HG02981 (cell line): Measurements from ENCODE around the gene PSMC3IP.
A peak's percentile ranks its signal among the peaks of the same experiment; 100 is the strongest.
"Not testable (repeated sequence)": the region's sequence is repeated elsewhere in the genome, so short reads cannot be mapped to it uniquely, and the experiment has no call there.

Source experiments
- ATAC-seq: cut with Tn5 transposase; IDR thresholded peaks from one replicate; pipeline ENCODE4 v1.9.1; 2021; ENCODE audit warnings: mild to moderate bottlenecking, moderate library complexity; ENCODE audit not compliant: unreplicated experiment

PSMC3IP gene, protein sequence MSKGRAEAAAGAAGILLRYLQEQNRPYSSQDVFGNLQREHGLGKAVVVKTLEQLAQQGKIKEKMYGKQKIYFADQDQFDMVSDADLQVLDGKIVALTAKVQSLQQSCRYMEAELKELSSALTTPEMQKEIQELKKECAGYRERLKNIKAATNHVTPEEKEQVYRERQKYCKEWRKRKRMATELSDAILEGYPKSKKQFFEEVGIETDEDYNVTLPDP

DNA sequence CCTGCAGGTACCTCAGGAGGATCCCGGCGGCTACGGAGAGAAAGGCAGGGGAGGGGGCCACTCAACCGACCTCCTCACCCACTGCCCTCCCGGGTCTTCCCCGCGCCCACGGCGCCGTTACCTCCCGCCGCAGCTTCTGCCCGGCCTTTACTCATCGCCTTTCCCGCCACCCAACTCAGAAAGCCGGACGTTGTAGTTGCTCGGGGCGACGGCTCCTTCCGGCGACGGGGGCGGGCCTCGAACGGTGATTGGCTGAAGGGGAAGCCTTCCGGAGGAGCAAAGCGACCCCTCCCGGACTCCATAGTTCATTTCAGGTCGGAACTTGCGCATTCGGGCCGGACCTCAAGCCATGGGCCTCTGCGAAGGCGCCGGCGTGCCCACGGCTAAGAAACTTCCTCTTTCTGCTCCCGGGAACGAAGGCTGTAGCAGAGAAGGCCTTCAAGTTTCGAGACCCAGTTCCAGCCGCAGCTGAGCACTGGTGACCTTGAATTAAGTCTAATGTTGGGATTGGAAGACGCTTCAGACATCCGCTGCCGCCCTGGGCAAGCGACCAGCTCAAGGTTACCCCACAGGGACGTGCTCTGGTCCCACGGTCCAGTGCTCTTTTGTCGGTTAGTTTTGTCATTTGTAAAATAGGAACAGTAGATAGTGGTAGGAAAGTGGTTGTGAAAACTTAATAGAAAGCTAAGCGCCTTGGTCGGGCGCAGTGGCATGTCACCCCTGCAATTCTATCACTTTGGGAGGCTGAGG lies at the start of gene PSMC3IP:
PSMC3IP (minus strand) TSS at position 198 of the 750 bp plus-strand sequence; CDS start at position 155, 43 bp downstream.
- peak; percentile 69 for ATAC-seq

DNA sequence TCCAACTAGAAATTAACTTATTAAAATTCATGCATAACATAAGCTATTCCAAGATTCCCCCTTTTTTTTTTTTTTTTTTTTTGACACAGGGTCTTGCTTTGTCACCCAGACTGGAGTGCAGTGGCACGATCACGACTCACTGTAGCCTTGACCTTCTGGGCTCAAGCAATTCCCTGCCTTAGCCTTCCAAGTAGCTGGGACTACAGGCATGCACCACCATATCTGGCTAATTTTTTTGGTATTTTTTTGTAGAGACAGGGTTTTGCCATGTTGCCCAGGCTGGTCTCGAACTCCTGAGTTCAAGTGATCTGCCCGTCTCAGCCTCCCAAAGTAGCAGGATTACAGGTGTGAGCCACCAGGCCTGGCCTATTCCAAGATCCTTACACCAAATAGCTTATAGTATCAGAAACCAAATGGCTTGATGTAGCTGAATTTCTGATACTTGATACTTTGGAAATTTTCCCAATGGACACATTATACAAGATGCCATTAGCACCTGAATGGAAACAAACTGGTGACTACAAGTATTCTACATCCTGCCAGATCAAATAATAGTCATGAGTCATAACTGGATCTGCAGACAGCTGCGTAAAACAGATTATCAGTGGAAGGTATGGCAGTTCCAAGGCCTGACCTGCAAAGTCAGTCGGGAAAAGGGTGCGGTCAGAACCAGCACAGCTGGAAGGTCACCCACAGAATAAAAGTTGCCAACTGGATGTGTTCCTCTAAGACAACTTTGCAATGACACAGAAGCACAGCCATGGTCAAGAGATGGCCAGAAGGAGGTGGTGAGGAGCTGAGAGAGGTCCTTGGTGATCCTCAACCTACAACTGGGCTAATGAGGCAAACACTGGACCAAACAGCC lies 46.4 kb upstream of the PSMC3IP start:
- ATAC-seq = no peak

DNA sequence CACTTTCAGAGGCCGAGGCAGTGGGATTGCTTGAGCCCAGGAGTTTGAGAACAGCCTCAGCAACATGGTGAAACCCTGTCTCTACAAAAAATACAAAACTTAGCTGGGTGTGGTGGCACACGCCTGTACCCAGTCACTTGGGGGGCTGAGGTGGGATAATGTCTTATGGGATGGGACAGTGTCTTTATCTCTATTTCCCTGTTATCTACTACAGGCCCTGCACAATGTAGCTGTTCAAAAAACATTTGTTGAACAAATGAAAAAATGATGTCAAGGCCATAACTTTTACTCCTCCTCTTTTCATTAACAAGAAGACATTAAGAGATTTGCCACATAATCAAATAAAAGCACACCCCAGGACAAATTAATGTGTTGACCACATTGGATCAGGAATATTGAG lies 45.7 kb upstream of the PSMC3IP start:
- ATAC-seq = no peak

DNA sequence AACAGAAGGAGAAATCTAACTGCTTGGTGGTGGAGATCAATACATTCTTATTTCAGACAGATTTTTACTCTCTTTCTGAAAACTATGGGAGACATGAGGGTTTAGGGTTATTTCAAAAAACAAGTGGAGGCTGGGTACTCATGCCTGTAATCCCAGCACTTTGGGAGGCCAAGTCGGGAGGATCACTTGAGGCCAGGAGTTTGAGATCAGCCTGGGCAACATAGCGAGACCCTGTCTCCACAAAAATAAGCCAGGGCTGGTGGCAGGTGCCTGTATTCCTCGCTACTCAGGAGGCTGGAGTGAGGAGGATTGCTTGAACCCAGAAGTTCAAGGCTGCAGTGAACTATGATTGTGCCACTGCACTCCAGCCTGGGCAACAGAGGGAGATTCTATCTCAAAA lies 44.5 kb upstream of the PSMC3IP start:
- ATAC-seq = not testable (repeated sequence)

DNA sequence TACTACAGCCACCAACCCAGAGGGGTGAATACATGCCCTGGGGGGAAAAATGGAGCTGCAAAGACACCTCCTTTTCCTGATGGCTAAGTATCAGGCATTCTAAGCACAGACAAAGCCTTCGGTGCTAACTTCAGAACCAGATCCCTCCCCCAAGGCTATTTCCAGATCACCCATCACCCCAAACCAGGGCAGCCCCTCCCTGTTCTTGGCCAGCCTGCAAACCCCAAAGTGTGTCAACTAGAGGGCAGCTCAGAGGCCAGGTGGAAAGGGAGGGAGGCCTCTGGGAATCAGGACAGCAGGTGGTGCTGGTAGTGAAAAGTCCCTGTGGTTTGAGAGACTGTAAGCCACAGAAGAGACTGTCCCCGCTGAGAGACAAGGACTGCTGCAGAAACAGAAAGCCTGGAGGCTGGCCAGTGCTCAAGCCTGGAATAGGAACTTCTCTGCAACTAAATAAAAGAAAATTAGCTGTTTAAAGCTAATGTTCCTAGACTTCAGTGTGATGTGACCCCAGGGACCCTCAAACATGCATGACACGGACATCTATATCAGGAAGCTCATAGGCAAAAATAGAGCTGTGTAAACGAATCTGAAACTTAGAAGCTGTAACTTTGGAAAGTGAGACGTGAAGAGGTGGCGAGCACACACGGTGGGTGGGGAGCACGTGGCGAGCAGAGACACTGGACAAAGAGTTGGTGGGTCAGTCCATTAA lies 41.1 kb upstream of the PSMC3IP start:
- peak; percentile 69 for ATAC-seq

DNA sequence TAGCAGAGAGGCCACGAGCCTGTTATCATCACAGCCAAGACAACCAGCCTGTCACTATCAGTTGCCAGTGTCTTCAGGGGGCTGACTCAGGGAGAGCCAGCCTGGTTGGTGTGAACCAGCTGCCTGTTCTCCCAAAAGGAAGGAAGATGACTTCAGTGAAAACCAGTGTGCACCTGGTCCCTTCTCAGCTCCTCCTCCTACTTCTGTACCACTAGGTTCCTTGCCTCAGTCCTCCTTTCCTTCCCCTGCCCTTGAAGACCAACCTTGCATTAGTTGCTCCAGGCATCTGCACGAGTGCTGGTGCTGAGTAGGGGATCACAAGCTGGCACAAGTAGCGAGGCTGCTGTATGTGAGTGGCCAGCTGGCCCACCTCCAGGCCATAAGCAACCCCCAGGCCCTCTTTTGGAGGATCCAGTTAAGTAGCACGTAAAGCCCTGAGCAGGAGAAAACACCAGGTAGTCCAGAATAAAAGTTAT lies 40.5 kb upstream of the PSMC3IP start:
- ATAC-seq = peak; percentile 17

DNA sequence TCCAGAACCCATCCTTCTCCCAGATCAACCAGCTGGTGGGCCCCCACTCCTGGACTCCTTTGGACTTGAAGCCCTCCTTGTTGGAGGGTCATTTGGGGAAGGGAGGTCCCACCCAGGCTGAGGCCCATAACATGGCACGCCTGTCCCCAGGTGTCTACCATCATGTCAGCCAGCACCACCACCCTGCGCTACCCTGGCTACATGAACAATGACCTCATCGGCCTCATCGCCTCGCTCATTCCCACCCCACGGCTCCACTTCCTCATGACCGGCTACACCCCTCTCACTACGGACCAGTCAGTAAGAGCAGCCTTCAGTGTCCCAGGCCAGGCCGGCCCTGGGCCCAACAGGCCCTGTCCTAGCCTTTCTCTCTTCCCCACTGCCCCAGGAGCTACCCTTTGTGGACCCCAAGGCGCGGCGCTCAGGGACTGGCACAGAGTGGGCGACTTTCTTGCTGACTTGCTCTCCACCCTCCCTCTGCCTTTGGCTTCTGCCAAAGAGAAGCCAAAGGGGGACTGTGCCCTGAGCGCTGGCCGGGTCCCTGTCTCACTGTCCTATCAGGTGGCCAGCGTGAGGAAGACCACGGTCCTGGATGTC lies 36.3 kb upstream of the PSMC3IP start:
- ATAC-seq = no peak

DNA sequence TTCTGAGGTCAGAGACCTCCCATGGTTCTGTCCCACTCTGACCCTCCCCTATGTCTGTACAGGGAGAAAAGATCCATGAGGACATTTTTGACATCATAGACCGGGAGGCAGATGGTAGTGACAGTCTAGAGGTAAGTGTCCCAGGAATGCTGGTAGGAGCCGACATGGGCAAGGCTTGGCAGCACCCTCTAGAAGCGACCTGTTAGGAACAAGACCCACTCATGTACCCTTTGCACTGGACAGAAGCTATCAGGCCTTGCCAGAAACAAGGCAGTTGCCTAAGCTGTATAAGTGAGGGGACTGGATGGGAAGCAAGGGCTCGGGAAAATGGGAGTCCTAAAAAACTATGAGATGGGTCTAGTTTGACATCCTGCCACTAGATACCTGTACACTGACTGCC lies 34.5 kb upstream of the PSMC3IP start:
- ATAC-seq = no peak

DNA sequence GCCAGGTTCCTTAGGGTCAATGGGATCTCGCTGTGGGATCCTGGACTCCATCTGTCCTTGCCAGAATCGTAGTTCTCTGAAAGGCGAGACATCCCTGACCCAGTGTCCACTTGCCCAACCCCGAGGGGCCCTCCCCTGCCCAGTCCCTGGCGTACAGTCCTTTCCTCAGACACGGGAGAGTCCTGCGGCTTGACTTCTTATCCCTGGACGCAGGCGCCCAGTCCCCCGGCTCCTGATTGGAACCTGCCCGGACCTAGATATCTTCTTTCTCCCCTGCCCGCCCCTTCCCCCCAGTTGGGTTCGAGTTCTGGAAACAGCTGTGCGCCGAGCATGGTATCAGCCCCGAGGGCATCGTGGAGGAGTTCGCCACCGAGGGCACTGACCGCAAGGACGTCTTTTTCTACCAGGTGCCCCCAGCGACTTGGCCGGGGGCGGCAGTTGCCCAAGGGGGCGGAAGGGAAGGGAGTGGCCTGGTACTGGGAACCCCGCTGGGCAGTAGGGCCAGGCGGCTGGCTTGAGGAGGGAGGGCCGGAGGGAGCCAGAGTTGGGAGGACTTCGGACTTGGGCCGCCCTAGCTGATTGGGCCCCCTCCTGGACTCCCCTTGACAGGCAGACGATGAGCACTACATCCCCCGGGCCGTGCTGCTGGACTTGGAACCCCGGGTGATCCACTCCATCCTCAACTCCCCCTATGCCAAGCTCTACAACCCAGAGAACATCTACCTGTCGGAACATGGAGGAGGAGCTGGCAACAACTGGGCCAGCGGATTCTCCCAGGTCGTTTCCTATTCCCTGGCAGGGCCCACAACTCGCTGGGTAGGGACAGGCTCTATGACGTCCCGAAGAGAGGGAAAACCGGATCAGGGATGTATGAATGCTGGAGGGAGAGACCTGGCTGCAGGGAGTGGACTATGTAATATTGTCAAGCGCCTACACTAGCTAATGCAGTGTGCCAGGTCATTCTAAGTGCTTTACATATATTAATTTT lies 32.6 kb upstream of the PSMC3IP start:
- peak; percentile 5 for ATAC-seq

DNA sequence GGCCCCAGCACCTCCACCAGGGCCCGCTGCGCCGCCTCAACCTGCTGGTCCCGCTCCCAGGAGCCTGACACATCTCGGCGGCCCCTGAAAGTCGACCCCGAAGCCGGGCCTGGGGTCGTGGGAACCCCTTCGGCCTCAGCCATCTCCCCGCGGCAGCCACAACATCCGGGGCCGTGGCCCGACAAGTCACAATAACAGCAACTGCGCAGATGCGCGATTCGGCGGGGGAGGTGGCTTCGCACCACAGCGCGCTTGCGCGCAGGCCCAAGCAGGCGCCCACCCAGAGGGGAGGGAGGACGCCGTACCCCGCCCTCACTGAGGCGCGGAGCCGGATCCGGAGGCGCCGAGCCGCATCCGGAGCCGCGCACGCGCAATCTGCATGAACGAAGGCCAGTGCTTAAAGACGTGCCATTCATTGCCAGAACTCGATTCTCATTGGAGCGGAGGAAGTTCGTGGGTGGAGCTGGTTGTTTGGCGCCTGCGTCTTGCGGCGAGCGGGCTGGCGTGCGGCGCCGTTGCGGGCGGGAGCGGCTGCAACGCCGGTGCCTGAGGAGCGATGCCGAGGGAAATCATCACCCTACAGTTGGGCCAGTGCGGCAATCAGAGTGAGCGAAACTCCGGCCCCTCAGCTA lies 31.8 kb upstream of the PSMC3IP start, which contains the start of the genes RETREG3 and TUBG1:
RETREG3 (minus strand) TSS at position 193 of the 632 bp plus-strand sequence; CDS start at position 143, 50 bp downstream.
TUBG1 (plus strand) TSS at position 502 of the 632 bp plus-strand sequence; CDS start at position 557, 55 bp downstream.
- ATAC-seq = peak; percentile 86

DNA sequence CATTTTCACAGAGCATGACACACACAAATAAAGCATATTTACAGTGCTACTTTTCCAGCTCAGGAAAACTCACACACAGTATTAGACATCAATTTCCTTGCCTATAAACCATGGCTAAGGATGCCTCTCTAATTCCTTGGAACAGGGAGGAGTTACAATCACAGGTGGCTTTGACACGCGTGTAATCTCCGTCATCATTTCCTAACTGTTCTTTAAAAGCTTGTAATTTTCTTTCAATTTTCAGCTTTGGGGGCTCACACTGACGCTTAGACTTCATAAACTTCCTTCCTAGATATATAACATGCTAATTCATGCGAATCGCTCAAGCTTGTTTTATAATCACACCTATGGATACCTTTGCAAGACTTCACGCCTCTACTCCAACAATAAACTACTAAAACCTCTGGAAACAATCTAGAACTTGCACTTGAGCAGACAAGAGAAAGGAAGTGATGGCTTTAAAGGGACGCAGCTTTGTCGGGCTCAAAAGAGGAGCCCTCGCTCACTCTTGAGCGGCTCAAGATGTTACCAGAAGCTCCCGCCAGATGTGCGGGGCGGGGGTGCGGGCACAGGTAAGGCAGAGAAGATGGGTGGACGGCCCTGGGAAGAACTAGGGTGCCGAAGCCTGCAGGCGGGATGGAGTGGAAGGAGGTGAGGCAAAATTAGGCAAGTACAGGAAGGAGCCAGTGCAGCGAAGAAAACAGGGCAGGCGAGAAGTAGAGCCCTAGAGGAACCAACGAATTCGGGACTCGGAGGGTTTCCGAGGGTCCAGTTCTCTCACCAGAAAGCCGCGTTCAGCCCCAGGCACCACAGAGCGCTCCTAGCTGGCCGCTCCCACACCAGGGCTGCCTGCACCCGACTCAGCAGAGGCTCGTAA lies 31.0 kb upstream of the PSMC3IP start:
- ATAC-seq = peak; percentile 29

DNA sequence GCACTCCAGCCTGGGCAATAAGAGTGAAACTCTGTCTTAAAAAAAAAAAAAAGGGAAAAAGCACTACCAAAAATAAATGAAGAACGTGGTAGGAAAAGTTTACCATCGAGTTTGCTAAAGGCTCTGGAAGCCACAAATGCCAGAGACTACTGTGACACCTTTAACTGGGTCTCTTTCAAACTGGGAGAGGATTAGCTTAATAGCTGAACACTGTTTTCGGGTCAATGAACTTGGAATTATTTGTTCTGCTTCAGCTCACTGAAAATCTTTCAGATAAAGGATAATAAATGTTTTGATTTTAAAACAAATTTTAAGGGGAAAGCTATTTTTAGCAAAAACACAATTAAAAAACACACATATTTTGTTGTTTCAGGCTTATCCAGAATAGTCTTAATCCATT lies 30.2 kb upstream of the PSMC3IP start:
- ATAC-seq = no peak

DNA sequence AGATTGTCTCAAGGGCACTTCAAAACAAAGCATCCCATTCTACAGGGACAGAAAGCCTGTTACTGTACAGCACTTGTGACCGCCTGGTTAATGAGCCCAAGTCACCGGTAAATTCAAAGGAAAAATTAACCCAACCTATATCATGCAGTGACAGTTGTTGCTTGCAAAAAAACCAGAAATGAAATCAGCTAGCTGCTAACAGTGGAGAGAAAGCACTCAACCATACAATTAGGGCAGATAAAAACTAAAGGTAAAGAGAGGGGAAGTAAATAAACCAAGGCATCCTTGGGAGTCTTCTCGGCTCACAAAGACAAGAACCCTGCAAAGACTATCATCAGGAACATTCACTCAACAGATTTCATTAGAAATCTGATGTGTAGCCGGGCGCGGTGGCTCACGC lies 25.8 kb upstream of the PSMC3IP start:
- no peak for ATAC-seq

DNA sequence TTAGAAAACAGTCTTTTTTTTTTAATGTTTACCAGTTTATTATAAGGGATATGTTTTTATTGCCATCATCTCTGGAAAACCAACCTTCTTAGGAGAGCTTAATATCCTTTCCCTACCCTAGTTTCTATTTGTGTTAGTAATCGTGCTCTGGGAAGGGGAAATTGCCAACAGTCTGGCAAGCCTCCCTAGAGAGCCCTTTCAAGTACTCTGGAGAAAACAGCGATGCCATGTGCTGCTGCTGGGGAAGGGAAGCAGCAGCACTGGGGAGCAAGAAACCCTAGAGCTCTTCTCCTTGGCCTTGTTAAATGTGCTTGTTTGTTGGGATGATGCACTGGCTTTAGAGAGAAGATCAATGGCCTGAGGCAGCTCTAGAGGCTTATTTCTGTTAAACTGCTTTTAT lies 21.4 kb upstream of the PSMC3IP start:
- ATAC-seq = no peak

DNA sequence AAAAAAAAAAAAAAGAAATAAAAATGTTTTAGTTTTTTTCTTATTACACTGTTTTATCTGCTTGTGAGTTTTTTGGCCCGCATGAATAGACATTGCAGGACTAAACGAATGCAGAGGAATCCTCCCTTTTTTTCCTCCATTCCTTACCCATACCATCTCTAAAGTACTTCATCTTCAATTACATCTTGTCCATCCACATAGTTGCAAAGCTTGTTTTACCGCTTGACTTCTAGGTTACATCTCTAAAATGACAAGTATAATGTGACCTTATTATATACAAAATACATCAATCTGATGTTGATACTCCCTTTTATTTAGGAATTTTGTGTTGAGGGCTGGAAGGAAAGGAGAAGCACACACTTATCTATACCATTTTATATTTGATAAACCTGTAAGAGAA lies 18.9 kb upstream of the PSMC3IP start:
- no peak for ATAC-seq

DNA sequence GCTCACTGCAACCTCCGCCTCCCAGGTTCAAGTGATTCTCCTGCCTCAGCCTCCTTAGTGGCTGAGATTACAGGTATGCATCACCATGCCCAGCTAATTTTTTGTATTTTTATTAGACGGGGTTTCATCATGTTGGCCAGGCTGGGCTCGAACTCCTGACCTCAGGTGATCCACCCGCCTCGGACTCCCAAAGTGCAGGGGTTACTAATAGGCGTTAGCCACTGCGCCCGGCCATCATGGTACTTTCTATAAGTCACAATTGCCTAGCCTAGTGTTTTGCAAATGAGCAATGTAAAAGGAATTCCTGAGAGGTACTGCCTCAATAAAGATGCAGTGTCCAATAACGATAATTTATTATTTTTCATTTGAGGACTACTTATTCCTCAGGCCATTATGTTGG lies 13.9 kb upstream of the PSMC3IP start:
- ATAC-seq = no peak

DNA sequence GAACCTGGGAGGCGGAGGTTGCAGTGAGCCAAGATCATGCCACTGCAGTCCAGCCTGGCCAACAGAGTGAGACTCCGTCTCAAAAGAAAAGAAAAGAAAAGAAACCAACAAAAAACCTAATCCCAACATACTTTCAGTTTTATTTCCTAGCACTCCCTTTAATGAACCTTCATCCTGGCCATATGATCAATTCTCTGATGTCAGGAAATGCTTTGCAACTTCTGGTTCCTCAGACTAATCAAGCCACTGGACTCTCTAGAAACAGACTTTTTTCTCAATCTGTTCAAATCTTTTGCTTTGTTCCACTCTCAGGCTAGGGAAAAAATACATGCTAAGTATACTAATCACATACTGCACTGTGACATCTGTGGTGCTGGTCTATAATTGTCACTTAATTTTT lies 13.4 kb upstream of the PSMC3IP start:
- ATAC-seq = no peak
